SK-N-SH (cell line): Measurements from ENCODE around the gene ETV3L. TPM values are rescaled to one million over a fixed set of nuclear protein-coding genes. Genes with fewer than 3 reads are reported as not detected.
"Not testable (repeated sequence)": the region's sequence is repeated elsewhere in the genome, so short reads cannot be mapped to it uniquely, and the experiment has no call there.

ENCODE experiments used
- CTCF ChIA-PET: fragments of 300-600, 350-600 bp; formaldehyde crosslinking; extraction: SDS; loops from one replicate; lab custom pipeline; 2021; lab: Yijun Ruan, JAX
- POLR2A ChIA-PET: fragments of 350-600 bp; sonication (Branson Sonifier 250); formaldehyde crosslinking; extraction: SDS; loops from one replicate; lab custom pipeline; 2020; ENCODE audit warnings: antibody characterized with exemption, inconsistent platforms; lab: Yijun Ruan, JAX
- DNase-seq: peaks from one replicate; pipeline ENCODE4 v3.0.0; 2012
- H2AFZ ChIP-seq: fragments of 200-600 bp; sonication (generic); 2 replicates; pipeline ENCODE4 v1.8.1; 2016; ENCODE audit warnings: antibody characterized with exemption, mild to moderate bottlenecking, low read depth
- H3F3A ChIP-seq: fragments of 200-600 bp; sonication (generic); replicated peaks from 2 replicates; pipeline ENCODE3; 2016; ENCODE audit warnings: antibody characterized with exemption, mild to moderate bottlenecking; ENCODE audit not compliant: insufficient read depth
- H3K27ac ChIP-seq, 2 experiments: fragments of 200-500 bp in 1 of 2; fragments of 200-600 bp in 1 of 2; sonication (Bioruptor generic) in 1 of 2; sonication (generic), shearing (Covaris generic) in 1 of 2; 2 replicates each; pipeline versions ENCODE4 v1.5.1 to v1.6.1; 2014 to 2016; ENCODE audit warnings: low read depth in 2 of 2, inconsistent platforms in 1 of 2, low read length in 1 of 2, mild to moderate bottlenecking in 1 of 2, mixed read lengths in 1 of 2
- H3K27me3 ChIP-seq: fragments of 200-600 bp; sonication (generic), shearing (Covaris generic); 2 replicates; pipeline ENCODE4 v1.6.1; 2016; ENCODE audit warnings: mixed run types; ENCODE audit not compliant: insufficient read depth
- H3K36me3 ChIP-seq, 2 experiments: fragments of 200-500 bp in 1 of 2; fragments of 200-600 bp in 1 of 2; sonication (Bioruptor generic) in 1 of 2; sonication (generic) in 1 of 2; replicated peaks in 1 of 2; 2 replicates each; pipeline versions ENCODE3 to v1.5.1; 2014 to 2016; ENCODE audit warnings: low read length in 1 of 2, mild to moderate bottlenecking in 1 of 2; ENCODE audit not compliant: insufficient read depth in 2 of 2, control insufficient read depth in 1 of 2
- H3K4me1 ChIP-seq, 2 experiments: fragments of 200-500 bp in 1 of 2; fragments of 200-600 bp in 1 of 2; sonication (Bioruptor generic) in 1 of 2; sonication (generic), shearing (Covaris generic) in 1 of 2; 2 replicates each; pipeline versions ENCODE4 v1.5.1 to v1.6.1; 2014 to 2016; ENCODE audit warnings: low read depth in 1 of 2, low read length in 1 of 2, mixed run types in 1 of 2; ENCODE audit not compliant: insufficient read depth in 2 of 2, control insufficient read depth in 1 of 2
- H3K4me2 ChIP-seq: fragments of 200-600 bp; sonication (generic), shearing (Covaris generic); 2 replicates; pipeline ENCODE4 v1.6.1; 2017; ENCODE audit warnings: mixed run types
- H3K4me3 ChIP-seq, 2 experiments: fragments of 200-500 bp in 1 of 2; fragments of 200-600 bp in 1 of 2; sonication (Bioruptor generic) in 1 of 2; sonication (generic), shearing (Covaris generic) in 1 of 2; 2 replicates each; pipeline versions ENCODE4 v1.5.1 to v1.8.1; 2014 to 2016; ENCODE audit warnings: low read depth in 2 of 2, inconsistent platforms in 1 of 2, low read length in 1 of 2, mild to moderate bottlenecking in 1 of 2, mixed read lengths in 1 of 2, moderate library complexity in 1 of 2
- H3K79me2 ChIP-seq: fragments of 200-600 bp; sonication (generic); 2 replicates; pipeline ENCODE4 v1.8.1; 2017; ENCODE audit warnings: mild to moderate bottlenecking; ENCODE audit not compliant: insufficient read depth
- H3K9ac ChIP-seq: fragments of 200-600 bp; sonication (generic); 2 replicates; pipeline ENCODE4 v1.6.1; 2017; ENCODE audit warnings: mixed run types
- H3K9me2 ChIP-seq: fragments of 200-600 bp; sonication (generic); 2 replicates; pipeline ENCODE4 v1.6.1; 2017; ENCODE audit warnings: mixed run types
- H3K9me3 ChIP-seq: fragments of 200-600 bp; sonication (generic); 2 replicates; pipeline ENCODE4 v1.6.1; 2017; ENCODE audit warnings: mixed run types, mild to moderate bottlenecking, moderate library complexity
- H4K20me1 ChIP-seq: fragments of 200-600 bp; sonication (generic); 2 replicates; pipeline ENCODE4 v1.6.1; 2017; ENCODE audit warnings: mild to moderate bottlenecking, mixed run types; ENCODE audit not compliant: insufficient read depth
- CTCF ChIP-seq: fragments of 200-600 bp; sonication (generic); IDR thresholded peaks from 2 replicates; pipeline ENCODE4 v1.6.1; 2017; ENCODE audit warnings: antibody characterized with exemption, mild to moderate bottlenecking, moderate library complexity
- EP300 ChIP-seq, 2 experiments: IDR thresholded peaks; 2 replicates each; pipeline versions ENCODE4 v1.4.0 to v1.6.1; 2012; ENCODE audit warnings: borderline replicate concordance in 1 of 2, low read depth in 1 of 2, low read length in 1 of 2
- JUND ChIP-seq: IDR thresholded peaks from 2 replicates; pipeline ENCODE4 v1.4.0; 2012
- MAX ChIP-seq: IDR thresholded peaks from 2 replicates; pipeline ENCODE4 v1.4.0; 2012; ENCODE audit warnings: low read depth
- POLR2AphosphoS5 ChIP-seq: IDR thresholded peaks from 2 replicates; pipeline ENCODE4 v1.6.1; 2012; ENCODE audit warnings: low read depth, low read length
- RAD21 ChIP-seq: IDR thresholded peaks from 2 replicates; pipeline ENCODE4 v1.6.1; 2012; ENCODE audit warnings: mild to moderate bottlenecking, low read length
- REST ChIP-seq: IDR thresholded peaks from 2 replicates; pipeline ENCODE4 v1.6.1; 2012; ENCODE audit warnings: mild to moderate bottlenecking, low read depth, low read length, moderate library complexity
- SMC3 ChIP-seq: IDR thresholded peaks from 2 replicates; pipeline ENCODE4 v1.6.1; 2012; ENCODE audit warnings: low read depth, low read length, improper control_type of control experiment
- TAF1 ChIP-seq: IDR thresholded peaks from 2 replicates; pipeline ENCODE4 v1.6.1; 2012; ENCODE audit warnings: low read depth, mild to moderate bottlenecking, low read length, moderate library complexity, borderline replicate concordance
- YY1 ChIP-seq: IDR thresholded peaks from 2 replicates; pipeline ENCODE4 v1.4.0; 2012; ENCODE audit warnings: low read depth, mild to moderate bottlenecking
- WGBS: methylation state at CpG from one replicate; pipeline ENCODE4 v1.1.6; 2017; ENCODE audit warnings: low lambda C conversion rate; 5-methylcytosine and 5-hydroxymethylcytosine counted together
- polyA plus RNA-seq, 3 experiments: library from polyadenylated mRNA; depleted of rRNA; stranded (reverse); fragments of >200 nt; gene quantifications; 2 replicates each; pipeline ENCODE4 v1.2.3, GENCODE V29; 2012

The ETV3L gene
- polyA plus RNA-seq, 1 of the 3 experiments (the other 2 are of a cell fraction) = not detected

- H3K4me3 ChIP-seq = no peak overlapping the region
- no peak overlapping the region for H3K27ac ChIP-seq
- H4K20me1 ChIP-seq = no peaks in the 10 kb centered on the region
- POLR2A ChIA-PET = no interaction called here
- H3K9me2 ChIP-seq = no peaks in the 10 kb centered on the region; the same call in 1 of the 2 replicates
- 11% methylated on average over 1 of the region's 1 CpG for WGBS
- no peak overlapping the region for H3K4me2 ChIP-seq
- TF ChIP-seq TAF1 (no peak), YY1 (no peak), MAX (no peak), EP300 (IDR thresholded peaks at IDR 0.05; ENCODE audit: borderline replicate concordance in 1 of 2, low read depth in 1 of 2, low read length in 1 of 2) (no peak), RAD21 (no peak), JUND (no peak), POLR2AphosphoS5 (no peak), SMC3 (no peak), CTCF (no peak)
- TF ChIP-seq, all 33 proteins: peak for 0
- no peak for DNase-seq
- CTCF ChIA-PET = no interaction called here
- Histone ChIP-seq H3K79me2 (no peaks in the 10 kb centered on the region), H2AFZ (no peak overlapping the region), H3K9ac (no peak overlapping the region), H3F3A (peaks cover 4% of the 10 kb centered on the region), H3K27me3 (peaks cover 18% of the 10 kb centered on the region; the same call in 1 of the 2 replicates), H3K9me3 (0 out of 2 replicates have a peak, but pooled peaks cover 3% of the 10 kb centered on the region), H3K36me3 (no peaks in the 10 kb centered on the region), H3K4me1 (no peaks in the 10 kb centered on the region)
Observed at GRCh38 chr1:157056269-157056668, 43.3 kb downstream of the ETV3L start.

GRCh38 chr1:157055729-157056128, 43.9 kb downstream of the ETV3L start:
- H3K9ac ChIP-seq, H3K9me3 ChIP-seq, H3K27ac ChIP-seq, H2AFZ ChIP-seq, CTCF ChIA-PET, H3F3A ChIP-seq, H4K20me1 ChIP-seq, H3K4me3 ChIP-seq, POLR2A ChIA-PET, H3K36me3 ChIP-seq, H3K4me1 ChIP-seq, H3K9me2 ChIP-seq, DNase-seq, H3K79me2 ChIP-seq, H3K4me2 ChIP-seq: not testable (repeated sequence)
- peaks cover 18% of the 10 kb centered on the region; the same call in 1 of the 2 replicates for H3K27me3 ChIP-seq
- WGBS = 59% methylated on average over 5 of the region's 5 CpGs

GRCh38 chr1:157050836-157051235, 48.8 kb downstream of the ETV3L start:
- Histone ChIP-seq H3K27me3 (peaks cover 5% of the 10 kb centered on the region; the same call in 1 of the 2 replicates), H3K9me2 (no peaks in the 10 kb centered on the region; the same call in 1 of the 2 replicates), H3K4me1 (no peaks in the 10 kb centered on the region; a peak in 1 of 4 replicates), H3K79me2 (no peaks in the 10 kb centered on the region), H3F3A (peaks cover 7% of the 10 kb centered on the region), H3K36me3 (no peaks in the 10 kb centered on the region), H4K20me1 (no peaks in the 10 kb centered on the region), H3K9me3 (0 out of 2 replicates have a peak, but pooled peaks cover 3% of the 10 kb centered on the region), H3K4me3 (no peak overlapping the region), H3K4me2 (no peak overlapping the region), H2AFZ (no peak overlapping the region), H3K27ac (no peak overlapping the region), H3K9ac (no peak overlapping the region)
- 2% methylated on average over 2 of the region's 2 CpGs for WGBS
- ChIA-PET POLR2A (no interaction called here), CTCF (interaction anchor here (1.3 to 1.8 kb wide), 2 partner anchors 39 to 141 kb away, joined by 3 to 5 read pairs; no protein-coding TSS in a partner anchor)
- no peak for DNase-seq
- no peak for TF ChIP-seq REST
